Cardiac atrium fibroblast (primary cell): Measurements from ENCODE around the gene OR4Q2. TPM values are rescaled to one million over a fixed set of nuclear protein-coding genes. Genes with fewer than 3 reads are reported as not detected.

Experiments used
- total RNA-seq: library from RNA; depleted of rRNA; stranded (reverse); fragments of >200 nt; gene quantifications from 2 replicates; pipeline ENCODE4 v1.2.3, GENCODE V29; 2015

OR4Q2 gene
- not detected in 2 replicates for total RNA-seq

DNA sequence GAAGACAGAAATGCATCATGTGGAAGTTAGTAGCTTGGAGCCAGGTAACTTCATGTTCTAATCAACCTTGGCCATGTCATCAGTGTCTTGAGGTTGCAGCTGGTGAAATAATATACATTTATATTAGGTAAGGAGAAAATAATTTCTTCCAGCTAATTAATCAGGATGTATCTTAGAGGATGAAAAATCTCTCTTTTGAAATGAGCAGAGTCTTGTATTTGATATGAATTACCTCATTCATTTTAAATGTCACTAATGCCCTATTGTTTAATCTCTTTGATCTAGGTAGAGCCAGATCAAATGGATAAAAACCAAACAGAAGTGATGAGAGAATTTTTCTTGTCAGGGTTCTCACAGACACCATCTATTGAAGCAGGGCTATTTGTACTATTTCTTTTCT, at the start of gene OR4Q2:
OR4Q2 (plus strand) TSS at position 301 of the 400 bp plus-strand sequence.

DNA sequence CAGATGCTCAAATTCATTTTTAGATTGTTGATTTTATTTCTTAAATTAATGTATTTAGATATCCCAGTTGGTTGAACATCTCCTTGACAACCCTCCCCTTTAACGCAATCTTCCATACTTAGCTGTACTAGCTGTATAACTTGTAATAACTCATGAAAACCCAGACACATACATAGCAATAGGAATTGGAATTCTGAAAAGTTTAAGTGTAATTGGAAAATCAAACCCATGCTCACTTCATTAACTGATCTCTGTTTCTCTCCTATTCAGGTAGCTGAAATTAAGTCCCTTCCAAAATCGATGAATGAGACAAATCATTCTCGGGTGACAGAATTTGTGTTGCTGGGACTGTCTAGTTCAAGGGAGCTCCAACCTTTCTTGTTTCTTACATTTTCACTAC, 26.7 kb upstream of the OR4Q2 start, which contains the start of gene OR4K15:
OR4K15 (plus strand) TSS at position 301 of the 400 bp plus-strand sequence; CDS start at position 301, 0 bp downstream.

DNA sequence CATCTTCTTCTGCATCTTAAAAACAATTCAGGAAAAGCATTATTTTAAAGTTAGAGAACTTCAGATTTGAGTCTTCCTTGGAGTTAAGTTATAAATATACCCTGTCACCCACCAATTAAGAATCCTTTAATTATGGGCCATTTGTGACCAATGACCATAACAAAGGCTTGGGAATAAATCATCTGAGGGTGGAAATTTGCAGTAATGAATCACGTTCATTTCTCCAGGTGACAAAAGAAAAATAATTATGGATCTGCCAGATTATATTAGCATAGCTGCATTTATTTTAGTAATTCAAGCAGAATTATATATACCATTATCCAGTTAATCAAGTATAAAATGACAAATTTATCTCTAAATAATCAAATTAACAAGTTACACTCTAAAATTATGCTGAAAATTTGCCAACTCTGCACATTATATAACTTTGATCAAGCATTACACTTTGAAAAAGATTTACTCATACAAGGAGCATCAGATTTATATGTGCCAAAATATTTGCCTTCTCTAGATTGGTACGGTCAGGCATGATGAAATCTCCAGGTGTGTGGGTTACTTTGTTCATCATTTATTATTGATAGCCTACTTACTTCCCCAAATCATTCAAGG, 17.4 kb downstream of the OR4Q2 start, which contains the start of gene OR4K14:
OR4K14 (minus strand) TSS at position 51 of the 609 bp plus-strand sequence. CDS start 4,114 bp downstream, outside the sequence.

DNA sequence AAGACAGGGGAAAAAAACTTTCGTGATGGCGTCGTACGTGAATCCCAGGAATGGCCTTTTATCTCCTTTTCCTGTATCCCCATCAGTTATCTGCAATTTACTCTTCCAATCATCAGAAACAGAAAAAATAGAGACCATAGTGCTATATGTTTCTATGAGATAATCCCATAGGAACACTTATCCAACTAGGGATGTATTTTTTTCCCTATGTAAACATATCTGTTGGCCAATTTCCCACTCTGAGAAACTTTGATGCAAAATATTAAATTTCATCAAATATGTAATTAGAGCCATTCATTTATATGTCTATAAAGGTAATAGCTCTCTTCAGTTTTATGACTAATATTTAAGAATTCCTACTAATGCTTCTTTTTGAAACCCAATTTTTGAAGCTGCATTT, 34.0 kb downstream of the OR4Q2 start, which contains the start of gene OR4K13:
OR4K13 (minus strand) TSS at position 101 of the 400 bp plus-strand sequence. CDS start 1,280 bp downstream, outside the sequence.

Other genes with a start within 250 kb of the OR4Q2 start
- gene OR4M1, start 228.7 kb upstream of the OR4Q2 start, total RNA-seq = not detected in 2 replicates
- not detected in 2 replicates for gene OR4N2, start 198.4 kb upstream of the OR4Q2 start, total RNA-seq
- not detected in 2 replicates for gene OR4K2, start 127.0 kb upstream of the OR4Q2 start, total RNA-seq
- not detected in 2 replicates for gene OR4K5, start 81.6 kb upstream of the OR4Q2 start, total RNA-seq
- not detected in 2 replicates for gene OR4K1, start 71.2 kb upstream of the OR4Q2 start, total RNA-seq
- not detected in 2 replicates for gene OR4K15, start 26.6 kb upstream of the OR4Q2 start, total RNA-seq
- gene OR4K14, start 17.1 kb downstream of the OR4Q2 start, total RNA-seq = not detected in 2 replicates
- not detected in 2 replicates for gene OR4K13, start 33.9 kb downstream of the OR4Q2 start, total RNA-seq
- not detected in 2 replicates for gene OR4L1, start 57.9 kb downstream of the OR4Q2 start, total RNA-seq
- not detected in 2 replicates for gene OR4K17, start 108.6 kb downstream of the OR4Q2 start, total RNA-seq
- not detected in 2 replicates for gene OR4N5, start 136.7 kb downstream of the OR4Q2 start, total RNA-seq
- gene OR11G2, start 188.7 kb downstream of the OR4Q2 start, total RNA-seq = not detected in 2 replicates
- gene OR11H6, start 221.5 kb downstream of the OR4Q2 start, total RNA-seq = not detected in 2 replicates
- gene OR11H7, start 226.8 kb downstream of the OR4Q2 start, total RNA-seq = not detected in 2 replicates
- gene OR11H4, start 237.1 kb downstream of the OR4Q2 start, total RNA-seq = not detected in 2 replicates